KOPT-K1 (cell line): Measurements from ENCODE around the gene ABHD3.
"Not testable (repeated sequence)": the region's sequence is repeated elsewhere in the genome, so short reads cannot be mapped to it uniquely, and the experiment has no call there.

Experiments
- H3K27ac ChIP-seq: fragments of 200-600 bp; sonication (generic); 2 replicates; pipeline ENCODE4 v1.5.1; 2016; ENCODE audit warnings: antibody characterized with exemption, mild to moderate bottlenecking, low read depth, low read length; ENCODE audit not compliant: poor library complexity, severe bottlenecking
- H3K36me3 ChIP-seq: fragments of 200-600 bp; sonication (generic); 2 replicates; pipeline ENCODE4 v1.5.1; 2017; ENCODE audit warnings: antibody characterized with exemption, mild to moderate bottlenecking, low read length, moderate library complexity; ENCODE audit not compliant: insufficient read depth
- H3K9me3 ChIP-seq: fragments of 200-600 bp; sonication (generic); 2 replicates; pipeline ENCODE4 v1.5.1; 2017; ENCODE audit warnings: antibody characterized with exemption, low read length, mild to moderate bottlenecking; ENCODE audit not compliant: insufficient read depth, poor library complexity, severe bottlenecking

The ABHD3 gene

DNA sequence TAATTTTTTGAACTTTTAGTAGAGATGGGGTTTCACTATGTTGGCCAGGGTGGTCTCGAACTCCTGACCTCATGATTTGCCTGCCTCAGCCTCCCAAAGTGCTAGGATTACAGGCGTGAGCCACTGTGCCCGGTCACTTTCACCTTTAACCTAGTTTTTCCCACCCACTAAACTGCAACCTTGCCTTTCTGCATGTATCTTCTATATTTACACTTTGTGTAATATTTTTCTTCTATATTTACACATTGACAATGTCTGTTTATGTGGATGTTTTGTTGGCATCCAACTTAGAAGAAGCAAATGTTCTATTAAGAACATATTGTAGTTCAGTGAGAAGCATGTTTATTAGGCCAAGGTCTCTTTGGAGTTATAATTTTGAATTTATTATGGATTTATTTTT, 65.8 kb downstream of the ABHD3 start:
- Histone ChIP-seq H3K36me3 (peaks cover 48% of the 10 kb centered on the region), H3K27ac (no peak overlapping the region), H3K9me3 (no peaks in the 10 kb centered on the region)

DNA sequence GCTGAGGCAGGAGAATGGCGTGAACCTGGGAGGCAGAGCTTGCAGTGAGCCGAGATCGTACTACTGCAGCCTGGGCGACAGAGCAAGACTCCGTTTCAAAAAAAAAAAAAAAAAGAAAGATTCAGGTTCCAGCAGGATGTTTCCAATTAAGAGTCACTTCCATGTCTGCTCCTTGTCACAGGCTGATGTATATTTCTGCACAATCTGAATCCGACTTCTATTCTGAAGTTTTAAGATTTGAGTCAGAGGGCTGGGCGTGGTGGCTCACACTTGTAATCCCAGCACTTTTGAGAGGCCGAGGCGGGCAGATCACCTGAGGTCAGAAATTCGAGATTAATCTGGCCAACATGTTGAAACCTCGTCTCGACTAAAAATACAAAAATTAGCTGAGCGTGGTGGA, 67.8 kb downstream of the ABHD3 start:
- no peaks in the 10 kb centered on the region for H3K9me3 ChIP-seq
- peaks cover 62% of the 10 kb centered on the region for H3K36me3 ChIP-seq
- no peak overlapping the region for H3K27ac ChIP-seq

DNA sequence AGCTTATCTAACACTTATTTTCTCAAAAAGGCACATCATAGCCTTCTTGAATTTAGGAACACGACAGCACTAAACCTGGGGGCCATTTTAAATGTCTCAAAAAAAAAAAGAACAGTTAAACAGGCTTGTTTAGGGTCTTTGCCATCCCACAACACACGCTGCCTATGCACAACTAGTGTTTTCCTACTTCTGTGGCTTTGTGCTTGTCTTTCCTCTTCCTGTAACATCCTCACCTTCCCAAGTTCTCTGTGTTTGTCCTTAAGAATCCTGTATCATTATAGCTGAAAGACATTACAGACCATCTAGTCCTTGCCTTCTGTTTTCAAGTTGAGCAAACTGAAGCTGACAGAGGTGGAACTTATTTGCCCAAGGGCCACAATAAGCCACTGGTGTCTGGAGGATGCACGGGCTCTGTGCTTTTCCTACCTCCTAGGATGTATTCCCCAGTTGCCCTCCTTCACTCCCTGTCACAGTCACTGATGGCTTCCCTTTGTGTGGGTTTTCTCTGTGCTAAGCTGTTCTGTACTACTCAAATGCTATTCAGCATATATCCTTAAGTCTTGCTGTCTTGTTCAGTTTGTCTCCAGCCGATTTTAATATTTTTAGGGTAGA, 69.9 kb downstream of the ABHD3 start:
- no peaks in the 10 kb centered on the region for H3K9me3 ChIP-seq
- H3K27ac ChIP-seq: no peak overlapping the region
- H3K36me3 ChIP-seq: peaks cover 74% of the 10 kb centered on the region

DNA sequence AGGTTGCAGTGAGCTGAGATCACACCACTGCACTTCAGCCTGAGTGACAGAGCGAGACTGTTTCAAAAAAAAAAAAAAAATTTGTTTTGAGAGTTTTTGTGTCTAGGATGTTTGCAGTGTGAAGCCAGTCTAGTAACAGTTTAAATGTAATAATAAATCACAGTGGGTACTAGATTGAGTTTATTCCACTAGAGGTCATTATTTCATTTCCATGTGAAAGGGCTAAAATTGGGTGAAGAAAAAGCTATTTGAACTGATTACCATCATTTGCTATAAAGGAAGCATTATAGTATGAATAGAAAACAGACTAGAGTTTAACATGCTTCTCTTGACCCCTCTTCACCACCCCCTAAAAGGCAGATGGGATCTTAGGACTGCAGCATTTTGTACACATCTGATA, 72.2 kb downstream of the ABHD3 start:
- Histone ChIP-seq H3K36me3 (peaks cover 97% of the 10 kb centered on the region), H3K9me3 (no peaks in the 10 kb centered on the region), H3K27ac (no peak overlapping the region)

DNA sequence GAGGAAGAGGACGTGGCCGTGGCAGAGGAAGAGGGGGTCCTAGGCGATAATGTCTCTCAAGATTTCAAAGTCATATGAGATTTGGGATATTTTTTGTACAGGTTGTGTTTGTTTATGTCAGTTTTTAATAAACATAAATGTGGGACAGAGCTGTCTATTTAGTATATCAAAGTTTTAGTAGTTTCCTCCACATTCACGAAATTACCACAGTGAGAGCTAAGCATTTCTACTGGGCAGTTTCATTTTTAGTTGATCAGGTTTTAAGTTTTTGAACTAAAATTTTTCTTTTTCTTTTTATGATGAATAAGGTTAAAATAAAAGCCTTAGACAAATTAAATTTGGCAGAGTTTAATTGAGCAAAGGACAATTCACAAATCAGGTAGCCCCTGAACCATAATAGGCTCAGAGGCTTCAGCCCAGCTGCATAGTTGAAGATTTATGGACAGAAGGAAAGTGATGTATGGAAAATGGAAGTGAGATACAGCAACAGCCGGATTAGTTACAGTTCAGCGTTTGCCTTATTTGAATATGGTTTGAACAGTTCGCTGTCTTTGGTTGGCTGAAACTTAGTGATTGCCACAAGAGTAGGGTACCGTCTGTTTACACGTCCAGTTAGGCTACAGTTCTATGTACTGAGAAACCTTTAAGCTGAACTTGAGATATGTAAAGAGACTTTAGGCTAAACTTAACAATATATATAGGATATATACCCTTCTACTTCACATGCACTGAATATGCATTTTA, 75.3 kb downstream of the ABHD3 start:
- Histone ChIP-seq H3K27ac (no peak overlapping the region), H3K36me3 (peaks cover 99% of the 10 kb centered on the region), H3K9me3 (no peaks in the 10 kb centered on the region)

DNA sequence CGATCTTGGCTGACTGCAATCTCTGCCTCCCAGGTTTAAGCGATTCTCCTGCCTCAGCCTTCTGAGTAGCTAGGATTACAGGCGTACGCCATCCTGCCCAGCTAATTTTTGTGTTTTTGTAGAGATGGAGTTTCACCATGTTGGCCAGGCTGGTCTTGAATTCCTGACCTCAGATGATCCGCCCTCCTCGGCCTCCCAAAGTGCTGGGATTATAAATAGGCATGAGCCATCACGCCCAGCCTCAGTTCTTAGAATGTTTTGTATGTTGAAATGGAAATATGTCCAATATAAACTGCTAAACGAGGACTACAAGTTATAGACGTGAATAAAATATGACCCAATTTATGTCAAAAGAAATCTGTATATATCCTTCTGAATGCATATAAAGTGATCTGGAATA, 82.9 kb downstream of the ABHD3 start:
- H3K27ac ChIP-seq, H3K9me3 ChIP-seq: not testable (repeated sequence)
- peaks cover 98% of the 10 kb centered on the region for H3K36me3 ChIP-seq

DNA sequence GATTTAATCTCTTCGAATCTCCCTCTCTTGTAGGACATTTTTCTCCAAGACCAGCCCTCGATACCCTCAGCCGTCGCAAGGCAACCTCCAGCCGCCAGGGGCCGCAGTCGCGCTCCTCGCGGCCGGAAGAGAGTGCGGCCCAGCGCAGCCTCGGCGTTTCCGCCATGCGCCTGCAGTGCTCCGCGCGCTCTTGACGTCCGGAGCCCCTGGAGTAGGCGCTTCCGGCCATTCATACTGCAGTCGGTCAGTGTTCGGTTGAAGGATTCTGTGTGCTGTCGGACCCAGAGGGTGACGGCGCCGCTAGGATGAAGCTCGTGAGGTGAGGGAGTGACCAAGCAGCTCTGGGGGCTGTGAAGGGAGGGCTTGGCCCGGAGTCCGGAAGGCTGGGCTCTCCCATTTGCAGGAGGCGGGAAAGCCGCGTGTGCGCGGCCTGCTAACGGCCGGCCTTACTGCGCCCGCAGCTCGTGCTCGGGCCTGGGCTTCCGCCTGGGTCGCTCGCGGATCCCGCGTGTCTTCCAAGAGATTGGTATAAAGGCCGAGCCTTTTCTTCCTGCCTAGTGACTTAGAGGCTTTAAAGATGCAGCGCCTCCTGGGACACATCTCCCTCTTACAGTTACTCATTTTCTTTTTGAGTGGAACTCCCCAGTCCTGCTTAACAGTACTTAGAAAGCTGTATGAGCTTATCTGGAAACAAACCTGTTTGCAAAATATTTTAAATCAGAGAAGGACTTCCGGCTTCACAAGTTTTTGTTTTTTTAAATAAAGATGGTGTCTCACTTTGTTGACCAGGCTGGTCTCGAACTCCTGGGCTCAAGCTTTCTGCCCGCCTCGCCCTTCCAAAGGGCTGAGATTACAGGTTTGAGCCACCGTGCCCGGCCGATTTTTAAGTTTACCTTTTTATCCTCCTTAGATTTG, 92.2 kb downstream of the ABHD3 start, which contains the start of gene SNRPD1:
TSS of gene SNRPD1 (plus strand) at position 190 of the 915 bp plus-strand sequence. CDS start at position 306, 116 bp downstream.
- H3K36me3 ChIP-seq: peaks cover 35% of the 10 kb centered on the region
- H3K27ac ChIP-seq: peak within 1 kb of the TSS; percentile 94
- no peaks in the 10 kb centered on the region for H3K9me3 ChIP-seq

DNA sequence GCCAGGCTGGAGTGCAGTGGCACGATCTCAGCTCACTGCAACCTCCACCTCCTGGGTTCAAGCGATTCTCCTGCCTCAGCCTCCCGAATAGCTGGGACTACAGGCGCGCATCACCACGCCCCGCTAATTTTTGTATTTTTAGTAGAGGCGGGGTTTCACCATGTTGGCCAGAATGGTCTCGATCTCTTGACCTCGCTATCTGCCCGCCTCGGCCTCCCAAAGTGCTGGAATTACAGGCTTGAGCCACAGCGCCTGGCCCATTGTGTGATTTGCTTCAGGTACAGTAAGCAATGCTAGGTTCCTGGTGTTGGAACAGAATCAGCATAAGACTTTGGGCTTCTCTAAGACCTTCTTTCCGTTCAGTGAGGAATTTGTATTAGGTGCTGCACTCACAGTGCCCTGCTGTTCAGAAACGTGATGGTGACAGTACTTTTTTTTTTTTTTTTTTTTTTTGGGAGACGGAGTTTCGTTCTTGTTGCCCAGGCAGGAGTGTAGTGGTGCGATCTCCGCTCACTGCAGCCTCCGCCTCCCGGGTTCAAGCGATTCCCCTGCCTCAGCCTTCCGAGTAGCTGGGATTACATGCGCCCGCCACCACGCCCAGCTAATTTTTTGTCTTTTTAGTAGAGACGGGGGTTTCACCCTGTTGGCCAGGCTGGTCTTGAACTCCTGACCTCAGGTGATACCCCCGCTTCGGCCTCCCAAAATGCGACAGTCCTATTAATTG, 93.0 kb downstream of the ABHD3 start:
- H3K9me3 ChIP-seq: not testable (repeated sequence)
- peak overlapping the region; percentile 94 for H3K27ac ChIP-seq
- H3K36me3 ChIP-seq: peaks cover 27% of the 10 kb centered on the region

DNA sequence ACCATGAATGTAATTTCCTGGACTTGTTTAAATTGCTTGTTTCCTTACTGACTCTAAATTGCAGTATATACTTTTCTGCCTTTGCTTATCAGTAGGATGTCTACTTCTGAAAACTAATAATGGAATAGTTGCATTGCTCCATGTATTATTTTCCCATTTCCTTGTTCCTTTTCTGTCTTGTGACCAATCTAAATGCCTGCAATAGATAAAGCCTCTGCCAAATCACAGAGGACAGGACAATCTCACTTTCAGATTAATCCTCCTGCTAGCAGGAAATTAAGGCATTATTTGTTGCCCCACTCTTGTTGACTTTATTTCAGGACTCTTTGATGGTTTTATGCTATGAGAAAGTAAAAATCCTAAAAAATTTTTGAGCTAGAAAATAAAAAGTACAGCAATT, 99.4 kb downstream of the ABHD3 start:
- no peak overlapping the region for H3K27ac ChIP-seq
- no peaks in the 10 kb centered on the region for H3K36me3 ChIP-seq
- H3K9me3 ChIP-seq: no peaks in the 10 kb centered on the region

DNA sequence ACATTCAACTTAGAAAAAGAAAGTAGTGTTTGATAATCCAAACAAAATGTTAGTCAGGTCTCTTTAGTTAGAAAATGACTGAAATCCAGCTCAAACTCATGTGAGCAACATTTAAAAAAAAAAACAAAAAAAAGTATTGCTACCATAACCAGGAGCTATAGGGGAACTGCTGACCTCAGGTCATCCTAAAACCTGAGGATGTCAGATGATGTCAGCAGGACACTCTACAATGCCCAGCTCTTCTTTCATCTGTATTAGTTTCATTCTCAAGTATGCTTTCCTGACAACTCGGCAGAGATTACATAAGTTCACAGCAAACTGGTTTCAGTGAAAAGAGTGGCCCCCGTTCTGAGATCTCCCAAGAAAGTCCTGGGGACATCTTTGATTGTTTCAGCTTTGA, 99.9 kb downstream of the ABHD3 start:
- no peak overlapping the region for H3K27ac ChIP-seq
- H3K9me3 ChIP-seq: no peaks in the 10 kb centered on the region
- H3K36me3 ChIP-seq: no peaks in the 10 kb centered on the region

DNA sequence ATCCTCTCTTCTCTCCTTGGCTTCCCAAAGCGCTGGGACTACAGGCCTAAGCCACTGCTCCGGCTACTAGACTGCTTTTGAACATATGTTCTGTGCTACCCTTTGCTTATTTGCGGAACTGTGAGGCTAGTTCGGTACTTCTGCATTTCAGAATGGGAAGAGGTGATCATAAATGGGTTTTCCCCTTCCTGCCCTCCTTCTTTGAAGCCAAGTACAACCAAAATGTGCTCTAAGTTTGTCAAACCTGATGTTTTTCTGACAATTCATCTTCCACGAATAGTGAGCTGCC, 102.3 kb downstream of the ABHD3 start:
- no peak overlapping the region for H3K27ac ChIP-seq
- no peaks in the 10 kb centered on the region for H3K9me3 ChIP-seq
- no peaks in the 10 kb centered on the region for H3K36me3 ChIP-seq
